Measurements from ENCODE around the gene PGF.

GRCh38 chr14:74962493-74962892 is 7.1 kb upstream of the PGF start:
- TF ChIP-seq CTCF (optimal IDR thresholded peaks at IDR 0.05 in 1 of 3, IDR thresholded peaks at IDR 0.05 in 1 of 3, conservative IDR thresholded peaks at IDR 0.05 in 1 of 3; ENCODE audit: extremely low read depth in 1 of 3, insufficient read depth in 2 of 3, low read length in 3 of 3), result no peak
- TF ChIP-seq EZH2 (IDR thresholded peaks at IDR 0.05; ENCODE audit: low read length), result no peak

All from keratinocyte (primary cell).